RWPE2 (cell line): ENCODE measurements around the gene TOP2B.

Source experiments
- ATAC-seq: fragments of 200-7000 bp; cut with Tn5 transposase; 3 replicates; pipeline ENCODE4 v1.9.1; 2021; ENCODE audit warnings: low read depth
- DNase-seq: peaks from one replicate; pipeline ENCODE4 v3.0.0-alpha.2; 2020; ENCODE audit warnings: low spot score
- H3K27ac ChIP-seq: fragments of 450-650 bp; 2 replicates; pipeline ENCODE4 v1.5.1; 2017; ENCODE audit warnings: mild to moderate bottlenecking; ENCODE audit not compliant: poor library complexity, severe bottlenecking
- H3K27me3 ChIP-seq: fragments of 250-450 bp; sonication (Bioruptor Pico); 2 replicates; pipeline ENCODE4 v1.5.1; 2021; ENCODE audit warnings: mild to moderate bottlenecking, moderate library complexity; ENCODE audit not compliant: insufficient read depth, poor library complexity, severe bottlenecking
- H3K36me3 ChIP-seq: fragments of 250-450 bp; sonication (Bioruptor Pico); 2 replicates; pipeline ENCODE4 v1.5.1; 2020; ENCODE audit warnings: low read depth, mild to moderate bottlenecking, moderate library complexity
- H3K4me1 ChIP-seq: fragments of 250-450 bp; sonication (Bioruptor Pico); 2 replicates; pipeline ENCODE4 v1.5.1; 2021; ENCODE audit warnings: mild to moderate bottlenecking, moderate library complexity; ENCODE audit not compliant: insufficient read depth, poor library complexity, severe bottlenecking
- H3K4me3 ChIP-seq: fragments of 250-450 bp; sonication (Bioruptor Pico); 2 replicates; pipeline ENCODE4 v1.5.1; 2021; ENCODE audit warnings: mild to moderate bottlenecking, moderate library complexity; ENCODE audit not compliant: severe bottlenecking
- H3K9me3 ChIP-seq: fragments of 250-450 bp; sonication (Bioruptor Pico); 2 replicates; pipeline ENCODE4 v1.5.1; 2021; ENCODE audit warnings: mild to moderate bottlenecking, moderate library complexity; ENCODE audit not compliant: severe bottlenecking
- CTCF ChIP-seq: fragments of 450-650 bp; IDR thresholded peaks from one replicate; pipeline ENCODE4 v1.5.1; 2017; ENCODE audit warnings: mild to moderate bottlenecking, moderate library complexity; ENCODE audit not compliant: poor library complexity, severe bottlenecking

TOP2B gene

DNA sequence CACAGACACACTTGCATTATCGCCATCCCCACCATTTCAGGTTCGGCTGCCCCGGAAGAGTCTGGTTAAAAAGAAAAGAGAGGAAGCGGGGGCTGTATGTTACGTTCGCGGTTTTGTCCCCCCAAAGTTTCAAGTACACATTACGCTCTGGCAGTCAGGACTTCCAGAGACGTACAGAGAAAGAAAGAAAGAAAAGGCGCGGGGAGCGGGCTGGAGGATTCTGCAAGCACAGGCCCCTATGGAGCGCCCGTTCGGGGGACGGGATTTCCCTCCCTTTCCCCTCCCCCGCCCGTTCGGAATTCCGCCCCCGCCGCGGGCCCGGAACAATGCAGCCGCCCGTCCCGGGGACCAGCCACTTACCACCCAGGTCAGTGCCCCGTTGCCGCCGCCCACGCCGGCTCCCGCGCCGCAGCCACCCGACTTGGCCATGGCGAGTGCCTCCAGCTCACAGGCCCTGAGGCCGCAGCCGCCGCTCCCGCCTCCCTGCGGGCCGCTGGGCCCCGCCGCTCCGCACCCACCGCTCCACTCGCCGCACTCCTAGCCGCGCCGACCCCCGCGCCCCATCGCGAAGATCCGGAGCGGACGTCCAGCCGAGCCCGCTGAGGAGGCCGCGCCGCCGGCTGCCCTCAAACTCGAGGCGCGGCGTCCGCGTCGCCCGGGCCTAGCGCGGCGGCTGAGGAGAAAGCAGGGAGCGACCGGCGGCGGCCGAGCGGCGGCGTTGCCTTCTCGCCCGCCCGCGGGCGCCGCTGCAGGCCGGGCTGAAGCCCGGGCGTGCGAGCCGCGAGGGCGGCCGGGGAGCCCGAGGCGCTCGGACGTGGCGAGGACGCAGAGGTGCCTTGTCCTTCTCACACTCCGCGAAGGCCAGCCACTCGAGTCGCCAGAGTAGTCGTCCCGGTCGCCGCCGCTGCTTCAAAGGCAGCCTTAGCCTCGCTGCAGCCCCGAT, 567 bp downstream of the TOP2B start:
- ATAC-seq, result peak; percentile 44
- peak; percentile 57 for DNase-seq
- Histone ChIP-seq H3K27ac (peak overlapping the region; percentile 76), H3K36me3 (peaks cover 3% of the 10 kb centered on the region; the same call in 1 of the 2 replicates), H3K4me3 (peak overlapping the region; percentile 95), H3K27me3 (no peaks in the 10 kb centered on the region), H3K9me3 (no peaks in the 10 kb centered on the region), H3K4me1 (peaks cover 21% of the 10 kb centered on the region)
- TF ChIP-seq CTCF, result no peak

- H3K4me1 ChIP-seq, result peaks cover 22% of the 10 kb centered on the region
- DNase-seq (no peak), ATAC-seq (peak; percentile 26; the same call in 2 of the 3 replicates)
- H3K4me3 ChIP-seq, result peak overlapping the region; percentile 95
- H3K27me3 ChIP-seq, result no peaks in the 10 kb centered on the region
- no peak for TF ChIP-seq CTCF
- no peaks in the 10 kb centered on the region for H3K9me3 ChIP-seq
- H3K36me3 ChIP-seq, result peaks cover 3% of the 10 kb centered on the region; the same call in 1 of the 2 replicates
- H3K27ac ChIP-seq, result peak overlapping the region; percentile 76
Measured at GRCh38 chr3:25663347-25663868, 1.3 kb downstream of the TOP2B start.

DNA sequence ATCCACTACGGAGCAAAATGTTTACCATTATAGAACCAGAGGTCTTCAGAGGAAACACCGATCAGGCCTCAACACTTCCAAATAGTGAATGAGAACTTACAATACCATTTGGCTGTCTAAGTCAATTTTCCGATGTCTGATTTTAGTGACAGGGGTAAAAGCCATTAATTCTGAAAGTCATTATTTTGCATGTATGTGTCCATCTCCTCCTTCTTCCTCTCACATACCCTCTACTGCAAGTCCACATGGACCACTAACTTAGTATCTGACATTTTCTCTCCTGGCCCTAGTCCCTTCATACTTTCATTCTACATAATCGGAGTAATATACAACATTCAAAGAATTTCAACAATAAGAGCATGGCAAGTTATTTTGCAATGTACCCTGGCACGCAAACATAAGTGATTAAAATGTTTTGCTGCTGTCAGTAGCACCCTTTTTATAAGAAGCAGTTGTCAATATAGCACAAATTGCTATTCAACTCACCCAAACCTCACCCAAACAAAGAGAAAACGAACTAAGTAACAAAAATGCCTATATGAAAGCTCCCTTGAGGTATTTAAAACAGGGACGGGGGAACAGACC, 1.9 kb downstream of the TOP2B start:
- Histone ChIP-seq H3K36me3 (peaks cover 3% of the 10 kb centered on the region; the same call in 1 of the 2 replicates), H3K27ac (no peak overlapping the region), H3K4me1 (peaks cover 22% of the 10 kb centered on the region), H3K4me3 (peak overlapping the region; percentile 95), H3K9me3 (no peaks in the 10 kb centered on the region), H3K27me3 (no peaks in the 10 kb centered on the region)
- TF ChIP-seq CTCF, result no peak
- no peak for ATAC-seq
- no peak for DNase-seq

DNA sequence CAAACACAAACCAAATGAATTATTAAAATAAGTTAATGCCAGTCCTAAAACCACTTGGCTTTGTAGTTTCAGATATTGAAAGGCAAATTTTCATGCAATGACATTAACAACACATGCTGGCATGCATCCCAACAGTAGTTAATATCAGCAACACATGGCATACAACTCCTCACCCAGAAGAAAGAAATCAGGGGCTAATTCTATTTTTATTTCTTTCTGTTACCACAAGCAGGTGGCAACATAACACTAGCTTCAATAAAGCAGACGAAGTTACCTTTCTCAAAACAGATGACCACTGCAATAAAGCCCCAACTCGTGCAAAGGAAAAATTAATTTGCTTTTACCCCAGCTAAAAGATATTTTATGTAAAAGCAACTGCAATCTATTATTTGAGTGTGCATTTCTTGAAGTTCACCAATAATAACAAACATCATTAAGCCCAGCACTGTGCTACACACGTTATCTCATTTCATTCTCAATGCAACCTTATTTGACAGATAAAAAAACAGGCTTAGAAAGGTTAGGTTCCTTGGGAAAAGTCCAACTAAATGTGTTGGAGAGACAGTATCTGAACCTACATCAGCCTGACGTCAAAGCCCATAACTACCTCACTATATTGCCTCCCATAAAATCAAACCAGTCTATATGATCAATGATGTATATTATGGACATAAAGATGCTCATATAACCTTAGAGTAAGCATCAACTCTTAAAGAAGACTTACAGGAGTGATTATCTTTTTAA, 2.8 kb downstream of the TOP2B start:
- Histone ChIP-seq H3K9me3 (no peaks in the 10 kb centered on the region), H3K27ac (no peak overlapping the region), H3K36me3 (peaks cover 3% of the 10 kb centered on the region; the same call in 1 of the 2 replicates), H3K27me3 (no peaks in the 10 kb centered on the region), H3K4me3 (no peak overlapping the region), H3K4me1 (peaks cover 22% of the 10 kb centered on the region)
- ATAC-seq, result no peak
- no peak for DNase-seq
- TF ChIP-seq CTCF, result peak; percentile 23
